Activated CD8-positive, alpha-beta T cell treated with anti-CD3 and anti-CD28 coated beads, Interleukin-2, amount 10 ng/mL, durations not matched to agents 7 days and 5 days (primary cell): ENCODE results near the gene ERF. TPM values are rescaled to one million over a fixed set of nuclear protein-coding genes. Genes with fewer than 3 reads are reported as not detected.
A peak's percentile ranks its signal among the peaks of the same experiment; 100 is the strongest.

Experiments
- ATAC-seq: fragments of 150-1000 bp; cut with Tn5 transposase; one replicate; pipeline ENCODE4 v1.10.0; 2021; ENCODE audit warnings: moderate library complexity
- CTCF ChIA-PET: fragments of 350-600 bp; sonication (Branson Sonifier 250); formaldehyde crosslinking; loops from one replicate; lab custom pipeline; 2021; ENCODE audit warnings: antibody characterized with exemption; lab: Charles Lee
- POLR2A ChIA-PET: fragments of 350-600 bp; sonication (Branson Sonifier 250); formaldehyde crosslinking; loops from one replicate; lab custom pipeline; 2021; ENCODE audit warnings: antibody characterized with exemption; lab: Charles Lee
- DNase-seq: peaks from one replicate; pipeline ENCODE4 v3.0.0-alpha.2; 2020
- H3K27ac Mint-ChIP-seq: one replicate; pipeline ENCODE4 v1.8.0; 2021; ENCODE audit warnings: mild to moderate bottlenecking, mixed read lengths
- H3K27me3 Mint-ChIP-seq: one replicate; pipeline ENCODE4 v1.8.0; 2021; ENCODE audit warnings: low read depth, mixed read lengths
- H3K36me3 Mint-ChIP-seq: one replicate; pipeline ENCODE4 v1.8.0; 2021; ENCODE audit warnings: low read depth, mixed read lengths
- H3K4me1 Mint-ChIP-seq: one replicate; pipeline ENCODE4 v1.8.0; 2021; ENCODE audit warnings: low read depth, mixed read lengths
- H3K4me3 Mint-ChIP-seq: one replicate; pipeline ENCODE4 v1.8.0; 2021; ENCODE audit warnings: mild to moderate bottlenecking, mixed read lengths
- H3K9me3 Mint-ChIP-seq: one replicate; pipeline ENCODE4 v1.8.0; 2022; ENCODE audit warnings: mixed read lengths; ENCODE audit not compliant: insufficient read depth
- total RNA-seq, 2 experiments: library from RNA; stranded (reverse); gene quantifications; one replicate each; pipeline ENCODE4 v1.2.3, GENCODE V29; 2021

Gene ERF
- total RNA-seq, 2 experiments from 2014 or later, result 49.9 to 54.5 TPM

GRCh38 chr19:42219812-42220750, 34.8 kb downstream of the ERF start, which contains the start of gene ZNF526:
Gene ZNF526 (plus strand): TSS chr19:42220312. CDS start chr19:42224404, 4,092 bp downstream.
- ChIA-PET POLR2A (interaction anchor here (0.8 to 1.6 kb wide), 13 partner anchors 14 to 100 kb away, joined by 3 to 7 read pairs (median 4); partner anchors contain the start of gene GSK3A), CTCF (interaction anchor here (0.6 to 2.5 kb wide), 14 partner anchors 14 to 219 kb away, joined by 3 to 17 read pairs (median 4); partner anchors contain the start of genes PAFAH1B3 and PRR19)
- peak within 1 kb of the TSS; percentile 92 for H3K4me3 Mint-ChIP-seq
- peak within 1 kb of the TSS; percentile 93 for H3K27ac Mint-ChIP-seq
- no peaks in the 10 kb centered on the region for H3K27me3 Mint-ChIP-seq
- ATAC-seq (peak; percentile 90), DNase-seq (peak; percentile 98)
- H3K4me1 Mint-ChIP-seq, result peaks cover 54% of the 10 kb centered on the region
- H3K36me3 Mint-ChIP-seq, result peaks cover 45% of the 10 kb centered on the region
- H3K9me3 Mint-ChIP-seq, result no peaks in the 10 kb centered on the region

GRCh38 chr19:42217520-42218437, 37.1 kb downstream of the ERF start, which contains the start of gene DEDD2:
Gene DEDD2 (minus strand): TSS chr19:42217677. CDS start chr19:42217007, 670 bp downstream.
- CTCF ChIA-PET, result interaction anchor here (0.7 to 4.3 kb wide), 5 partner anchors 18 to 67 kb away, joined by 3 to 21 read pairs (median 3); no protein-coding TSS in a partner anchor
- peaks cover 73% of the 10 kb centered on the region for H3K4me1 Mint-ChIP-seq
- peaks cover 55% of the 10 kb centered on the region for H3K36me3 Mint-ChIP-seq
- ATAC-seq (peak; percentile 77), DNase-seq (peak; percentile 100)
- H3K4me3 Mint-ChIP-seq, result peak within 1 kb of the TSS; percentile 92
- H3K9me3 Mint-ChIP-seq, result no peaks in the 10 kb centered on the region
- POLR2A ChIA-PET, result interaction anchor here (1.0 to 4.6 kb wide), 5 partner anchors 18 to 62 kb away, joined by 3 to 32 read pairs (median 4); no protein-coding TSS in a partner anchor
- H3K27ac Mint-ChIP-seq, result peak within 1 kb of the TSS; percentile 93
- no peaks in the 10 kb centered on the region for H3K27me3 Mint-ChIP-seq

GRCh38 chr19:42216653-42217519, 38.0 kb downstream of the ERF start:
- H3K4me3 Mint-ChIP-seq, result peak overlapping the region; percentile 92
- ATAC-seq (peak; percentile 1), DNase-seq (peak; percentile 42)
- ChIA-PET POLR2A (interaction anchor here (1.0 to 4.6 kb wide), 6 partner anchors 10 to 63 kb away, joined by 3 to 32 read pairs (median 4); no protein-coding TSS in a partner anchor), CTCF (interaction anchor here (1.3 to 4.3 kb wide), 5 partner anchors 17 to 68 kb away, joined by 3 to 21 read pairs (median 6); partner anchors contain the start of gene GSK3A)
- peaks cover 54% of the 10 kb centered on the region for H3K36me3 Mint-ChIP-seq
- H3K27ac Mint-ChIP-seq, result peak overlapping the region; percentile 93
- H3K4me1 Mint-ChIP-seq, result peaks cover 73% of the 10 kb centered on the region
- no peaks in the 10 kb centered on the region for H3K27me3 Mint-ChIP-seq
- H3K9me3 Mint-ChIP-seq, result no peaks in the 10 kb centered on the region

GRCh38 chr19:42214810-42215485, 40.0 kb downstream of the ERF start:
- Mint-ChIP-seq H3K27me3 (no peaks in the 10 kb centered on the region), H3K4me3 (peak overlapping the region; percentile 13), H3K27ac (peak overlapping the region; percentile 41), H3K4me1 (peaks cover 67% of the 10 kb centered on the region), H3K36me3 (peaks cover 52% of the 10 kb centered on the region), H3K9me3 (no peaks in the 10 kb centered on the region)
- no peak for ATAC-seq
- POLR2A ChIA-PET, result interaction anchor here (0.8 to 4.6 kb wide), 4 partner anchors 11 to 39 kb away, joined by 3 to 32 read pairs (median 3); no protein-coding TSS in a partner anchor
- CTCF ChIA-PET, result interaction anchor here (1.5 to 4.3 kb wide), 4 partner anchors 12 to 106 kb away, joined by 4 to 21 read pairs (median 6); partner anchors contain the start of gene POU2F2
- no peak for DNase-seq

GRCh38 chr19:42212886-42213285, 42.0 kb downstream of the ERF start:
- ChIA-PET CTCF (interaction anchor here (0.6 to 1.1 kb wide), 4 partner anchors 14 to 81 kb away, joined by 3 read pairs; partner anchors contain the start of genes GSK3A and POU2F2), POLR2A (interaction anchor here (1.2 kb wide), 1 partner anchor 13 kb away, joined by 4 read pairs; no protein-coding TSS in a partner anchor)
- H3K27me3 Mint-ChIP-seq, result no peaks in the 10 kb centered on the region
- DNase-seq (no peak), ATAC-seq (no peak)
- peak overlapping the region; percentile 9 for H3K4me3 Mint-ChIP-seq
- no peaks in the 10 kb centered on the region for H3K9me3 Mint-ChIP-seq
- H3K27ac Mint-ChIP-seq, result peak overlapping the region; percentile 68
- H3K4me1 Mint-ChIP-seq, result peaks cover 59% of the 10 kb centered on the region
- peaks cover 69% of the 10 kb centered on the region for H3K36me3 Mint-ChIP-seq

DNA sequence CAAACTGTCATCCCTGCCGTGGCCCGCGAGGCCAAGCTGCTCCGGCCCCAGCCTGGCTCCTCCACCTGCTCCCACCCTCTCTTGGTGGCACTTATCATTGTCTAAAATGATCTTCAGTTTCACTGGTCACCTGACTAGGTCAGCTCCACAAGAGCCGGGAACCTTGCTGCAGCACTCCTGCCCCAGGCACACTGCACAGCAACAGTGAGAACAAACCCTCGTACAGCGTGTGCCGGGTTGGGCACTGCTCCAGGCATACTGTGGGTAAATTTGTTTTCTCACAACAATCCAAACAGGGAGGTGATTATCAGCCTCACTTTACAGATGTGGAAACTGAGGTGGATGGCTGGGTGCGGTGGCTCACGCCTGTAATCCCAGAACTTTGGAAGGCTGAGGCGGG, 46.3 kb downstream of the ERF start:
- no peak overlapping the region for H3K4me3 Mint-ChIP-seq
- ChIA-PET CTCF (no interaction called here), POLR2A (no interaction called here)
- ATAC-seq (no peak), DNase-seq (no peak)
- H3K36me3 Mint-ChIP-seq, result peaks cover 69% of the 10 kb centered on the region
- no peaks in the 10 kb centered on the region for H3K27me3 Mint-ChIP-seq
- peaks cover 52% of the 10 kb centered on the region for H3K4me1 Mint-ChIP-seq
- no peaks in the 10 kb centered on the region for H3K9me3 Mint-ChIP-seq
- H3K27ac Mint-ChIP-seq, result peak overlapping the region; percentile 16

DNA sequence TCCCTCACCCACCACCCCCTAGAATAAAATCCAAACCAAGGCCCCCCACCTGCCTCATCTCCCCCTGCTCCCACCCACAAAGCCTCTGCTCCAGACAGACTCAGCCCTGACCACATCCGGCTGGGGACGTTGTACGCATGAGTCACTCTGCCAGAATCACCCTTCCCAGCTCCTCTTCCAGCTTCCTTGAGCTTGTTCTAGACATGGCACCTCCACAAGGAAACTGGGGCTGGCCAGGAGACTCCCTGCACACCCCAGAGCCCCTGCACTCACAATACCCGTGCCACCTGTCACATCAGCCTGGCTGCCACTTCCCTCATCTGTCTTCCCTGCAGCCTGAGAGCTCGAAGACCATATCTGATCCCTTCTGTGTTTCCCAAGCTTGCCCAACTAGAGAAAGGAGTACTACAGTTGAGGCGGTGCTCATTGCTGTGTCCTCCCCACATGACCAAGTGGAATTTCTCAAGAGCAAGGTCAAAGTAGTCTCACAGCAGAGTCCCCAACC, 47.1 kb downstream of the ERF start:
- H3K27me3 Mint-ChIP-seq, result no peaks in the 10 kb centered on the region
- H3K36me3 Mint-ChIP-seq, result peaks cover 69% of the 10 kb centered on the region
- DNase-seq (no peak), ATAC-seq (peak; percentile 32)
- peak overlapping the region; percentile 20 for H3K4me3 Mint-ChIP-seq
- peak overlapping the region; percentile 80 for H3K27ac Mint-ChIP-seq
- CTCF ChIA-PET, result interaction anchor here (1.1 to 1.3 kb wide), 2 partner anchors 23 to 37 kb away, joined by 3 to 5 read pairs; no protein-coding TSS in a partner anchor
- peaks cover 52% of the 10 kb centered on the region for H3K4me1 Mint-ChIP-seq
- POLR2A ChIA-PET, result interaction anchor here (1.5 kb wide), 1 partner anchor 9 kb away, joined by 5 read pairs; no protein-coding TSS in a partner anchor
- no peaks in the 10 kb centered on the region for H3K9me3 Mint-ChIP-seq

DNA sequence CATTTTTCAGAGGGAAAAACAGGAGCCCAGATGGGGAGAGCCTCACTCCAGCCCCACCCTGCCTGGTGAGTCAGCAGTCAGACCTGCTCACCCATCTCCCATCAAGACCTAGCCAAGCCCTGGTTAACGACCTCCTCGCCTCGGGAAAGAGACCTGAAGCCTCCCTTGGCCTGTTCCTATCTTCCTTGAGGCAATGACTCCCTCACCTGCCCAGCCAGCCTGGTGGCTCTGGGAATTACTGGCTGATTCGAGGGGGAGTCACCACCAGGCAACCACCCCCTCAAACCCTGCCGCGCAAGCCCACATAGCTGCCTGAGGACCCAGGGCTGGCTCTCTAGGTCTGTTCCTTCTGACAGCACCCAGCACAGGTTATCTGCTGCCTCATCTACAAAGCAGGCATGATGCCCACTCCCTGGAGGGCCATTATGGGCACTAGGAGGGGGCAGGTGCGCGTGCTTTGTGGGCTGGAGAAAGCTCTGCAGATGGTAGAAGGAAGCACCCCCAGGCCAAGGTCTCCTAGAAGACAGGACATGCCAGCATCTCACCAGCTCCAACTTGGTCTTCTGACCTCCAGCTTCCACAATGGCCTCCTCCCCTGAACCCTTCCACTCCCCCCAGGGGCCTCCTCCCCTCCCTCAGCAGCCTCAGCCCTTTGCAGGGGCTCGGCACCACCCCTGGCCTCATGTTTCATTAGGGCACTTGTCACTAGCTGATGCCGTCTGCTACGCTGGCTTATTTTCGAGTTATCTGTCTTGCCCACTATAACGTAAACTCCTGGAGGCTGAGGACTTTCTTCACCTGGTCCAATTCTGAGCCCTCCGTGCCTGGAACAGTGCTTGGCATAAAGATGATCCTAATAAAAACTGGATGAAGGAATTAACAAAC, 47.8 kb downstream of the ERF start:
- Mint-ChIP-seq H3K27ac (peak overlapping the region; percentile 80), H3K4me1 (peaks cover 52% of the 10 kb centered on the region), H3K9me3 (no peaks in the 10 kb centered on the region), H3K27me3 (no peaks in the 10 kb centered on the region), H3K36me3 (peaks cover 70% of the 10 kb centered on the region), H3K4me3 (no peak overlapping the region)
- POLR2A ChIA-PET, result interaction anchor here (0.6 to 1.5 kb wide), 2 partner anchors 9 to 76 kb away, joined by 3 to 5 read pairs; no protein-coding TSS in a partner anchor
- ATAC-seq (no peak), DNase-seq (no peak)
- CTCF ChIA-PET, result interaction anchor here (1.1 to 1.3 kb wide), 2 partner anchors 22 to 38 kb away, joined by 3 to 5 read pairs; no protein-coding TSS in a partner anchor

DNA sequence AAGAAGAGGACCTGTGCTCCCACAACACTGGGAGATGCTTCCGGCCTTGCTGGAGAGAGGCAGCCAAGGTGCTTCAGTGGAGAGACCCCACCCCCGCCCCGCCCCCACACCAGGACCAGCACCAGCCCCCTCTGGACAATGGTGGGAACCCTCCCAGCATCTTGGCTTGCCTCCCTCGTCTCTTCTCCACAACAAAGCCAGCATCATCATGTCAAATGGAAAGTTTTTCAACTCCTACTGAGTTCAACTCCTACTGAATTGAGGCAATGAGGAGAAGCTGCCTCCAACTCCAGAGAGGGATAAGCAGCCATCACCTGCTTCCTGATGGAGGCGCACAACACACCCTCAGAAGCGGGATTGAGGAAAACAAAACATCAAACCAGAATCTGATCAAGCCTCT, 50.3 kb downstream of the ERF start:
- ATAC-seq, result no peak

More for the DNA sequence above, 50.3 kb downstream of the ERF start:
- Mint-ChIP-seq H3K4me1 (peaks cover 73% of the 10 kb centered on the region), H3K27me3 (no peaks in the 10 kb centered on the region), H3K9me3 (no peaks in the 10 kb centered on the region), H3K36me3 (peaks cover 82% of the 10 kb centered on the region), H3K27ac (peak overlapping the region; percentile 17), H3K4me3 (no peak overlapping the region)
- no peak for DNase-seq
- ChIA-PET CTCF (no interaction called here), POLR2A (no interaction called here)
